HG02623 (cell line): ENCODE data around the gene GUCY2F.

ENCODE experiments used
- ATAC-seq: cut with Tn5 transposase; IDR thresholded peaks from one replicate; pipeline ENCODE4 v1.9.1; 2021; ENCODE audit warnings: moderate library complexity; ENCODE audit not compliant: unreplicated experiment

The GUCY2F gene

GRCh38 chrX:109344678-109345077 lies 137.2 kb downstream of the GUCY2F start:
- ATAC-seq: no peak

GRCh38 chrX:109344101-109344500 lies 137.8 kb downstream of the GUCY2F start:
- ATAC-seq: no peak

DNA sequence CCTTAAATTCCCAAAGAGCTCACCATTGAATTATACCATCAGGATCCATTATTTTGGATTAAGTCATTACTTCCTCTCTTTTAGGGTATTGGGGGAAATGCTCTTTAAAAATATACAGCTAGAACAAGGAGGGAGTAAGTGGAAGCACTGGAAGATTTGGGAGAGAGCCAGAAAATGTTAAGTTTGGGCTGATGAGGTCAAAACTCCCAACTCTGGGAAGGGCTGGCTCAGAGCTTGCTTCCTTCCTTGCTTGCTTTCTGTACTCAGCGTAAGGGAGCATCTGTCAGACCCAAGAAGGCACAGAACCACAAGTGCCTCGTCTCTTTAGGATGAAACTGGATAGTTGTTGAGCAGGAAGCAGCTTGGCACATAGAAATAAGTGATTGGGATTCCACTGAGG lies 138.2 kb downstream of the GUCY2F start:
- ATAC-seq: no peak

DNA sequence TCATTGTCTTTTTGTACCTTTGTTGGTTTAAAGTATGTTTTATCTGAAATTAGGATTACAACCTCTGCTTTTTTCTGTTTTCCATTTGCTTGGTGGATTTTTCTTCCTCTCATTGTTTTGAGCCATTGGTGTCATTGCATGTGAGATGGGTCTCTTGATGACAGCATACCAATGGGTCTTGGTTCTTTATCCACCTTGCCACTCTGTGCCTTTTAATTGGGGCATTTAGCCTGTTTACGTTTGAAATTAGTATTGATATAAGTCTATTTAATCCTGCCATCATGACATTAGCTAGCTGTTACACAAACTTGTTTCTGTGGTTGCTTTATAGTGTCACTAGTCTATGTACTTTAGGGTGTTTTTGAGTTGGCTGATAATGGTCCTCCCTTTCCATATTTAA lies 145.7 kb downstream of the GUCY2F start:
- ATAC-seq: no peak

DNA sequence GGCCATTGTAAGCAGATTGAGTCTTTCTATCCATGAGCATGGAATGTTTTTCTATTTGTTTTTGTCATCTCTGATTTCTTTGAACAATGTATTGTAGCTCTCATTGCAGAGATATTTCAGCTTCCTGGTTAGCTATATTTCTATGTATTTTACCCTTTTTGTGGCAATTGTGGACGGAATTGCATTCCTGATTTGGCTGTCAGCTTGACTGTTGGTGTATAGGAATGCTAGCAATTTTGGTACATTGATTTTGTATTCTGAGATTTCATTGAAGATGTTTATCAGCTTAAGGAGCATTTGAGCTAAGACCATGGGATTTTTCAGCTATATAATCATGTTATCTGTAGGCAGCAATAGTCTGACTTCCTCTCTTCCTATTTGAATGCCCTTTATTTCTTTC lies 154.6 kb downstream of the GUCY2F start:
- no peak for ATAC-seq
